ENCODE data around the gene RBM45. TPM values are rescaled to one million over a fixed set of nuclear protein-coding genes. Genes with fewer than 3 reads are reported as not detected.

RBM45 gene
- total RNA-seq, 2 donors from 2014 or later: 10.5 to 12.7 TPM

DNA sequence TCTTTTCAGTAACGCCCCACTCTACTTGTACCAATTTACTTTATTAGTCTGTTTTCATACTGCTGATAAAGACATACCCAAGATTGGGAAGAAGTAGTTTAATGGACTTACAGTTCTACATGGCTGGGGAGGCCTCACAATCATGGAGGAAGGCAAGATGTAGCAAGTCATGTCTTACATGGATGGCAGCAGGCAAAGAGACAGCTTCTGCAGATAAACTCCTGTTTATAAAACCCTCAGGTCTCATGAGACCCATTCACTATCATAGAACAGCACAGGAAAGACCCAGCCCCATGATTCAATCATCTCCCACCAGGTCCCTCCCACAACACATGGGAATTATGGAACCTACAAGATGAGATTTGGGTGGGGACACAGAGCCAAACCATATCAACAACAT lies 43.3 kb downstream of the RBM45 start:
- Histone ChIP-seq H3K4me3 (no peak overlapping the region), H3K4me1 (peaks cover 12% of the 10 kb centered on the region), H3K27ac (no peak overlapping the region), H3K27me3 (no peaks in the 10 kb centered on the region), H3K9me3 (no peaks in the 10 kb centered on the region), H3K36me3 (replicated peaks in 1 of 2; ENCODE audit: insufficient read depth in 1 of 2, low read depth in 2 of 2) (no peaks in the 10 kb centered on the region)
- 85 to 95% methylated on average over 1 of the region's 1 CpG for WGBS, 2 donors
- intact Hi-C loops (cut with DNase I): no loop called here
- DNase-seq (no peak), ATAC-seq (no peak)
- TF ChIP-seq POLR2A (IDR thresholded peaks at IDR 0.05): no peak
- TF ChIP-seq, protein P1, sequence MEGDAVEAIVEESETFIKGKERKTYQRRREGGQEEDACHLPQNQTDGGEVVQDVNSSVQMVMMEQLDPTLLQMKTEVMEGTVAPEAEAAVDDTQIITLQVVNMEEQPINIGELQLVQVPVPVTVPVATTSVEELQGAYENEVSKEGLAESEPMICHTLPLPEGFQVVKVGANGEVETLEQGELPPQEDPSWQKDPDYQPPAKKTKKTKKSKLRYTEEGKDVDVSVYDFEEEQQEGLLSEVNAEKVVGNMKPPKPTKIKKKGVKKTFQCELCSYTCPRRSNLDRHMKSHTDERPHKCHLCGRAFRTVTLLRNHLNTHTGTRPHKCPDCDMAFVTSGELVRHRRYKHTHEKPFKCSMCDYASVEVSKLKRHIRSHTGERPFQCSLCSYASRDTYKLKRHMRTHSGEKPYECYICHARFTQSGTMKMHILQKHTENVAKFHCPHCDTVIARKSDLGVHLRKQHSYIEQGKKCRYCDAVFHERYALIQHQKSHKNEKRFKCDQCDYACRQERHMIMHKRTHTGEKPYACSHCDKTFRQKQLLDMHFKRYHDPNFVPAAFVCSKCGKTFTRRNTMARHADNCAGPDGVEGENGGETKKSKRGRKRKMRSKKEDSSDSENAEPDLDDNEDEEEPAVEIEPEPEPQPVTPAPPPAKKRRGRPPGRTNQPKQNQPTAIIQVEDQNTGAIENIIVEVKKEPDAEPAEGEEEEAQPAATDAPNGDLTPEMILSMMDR (IDR thresholded peaks at IDR 0.05): no peak

- intact Hi-C loops (cut with DNase I): no loop called here
- TF ChIP-seq POLR2A (IDR thresholded peaks at IDR 0.05): no peak
- Histone ChIP-seq H3K27me3 (no peaks in the 10 kb centered on the region), H3K36me3 (replicated peaks in 1 of 2; ENCODE audit: insufficient read depth in 1 of 2, low read depth in 2 of 2) (no peaks in the 10 kb centered on the region), H3K4me1 (peaks cover 6% of the 10 kb centered on the region), H3K9me3 (no peaks in the 10 kb centered on the region), H3K4me3 (no peak overlapping the region), H3K27ac (no peak overlapping the region)
- ATAC-seq (no peak), DNase-seq (no peak)
- 74 to 83% methylated on average over 5 of the region's 5 CpGs for WGBS, 2 donors
Measured at GRCh38 chr2:178157574-178157973, 45.3 kb downstream of the RBM45 start.

DNA sequence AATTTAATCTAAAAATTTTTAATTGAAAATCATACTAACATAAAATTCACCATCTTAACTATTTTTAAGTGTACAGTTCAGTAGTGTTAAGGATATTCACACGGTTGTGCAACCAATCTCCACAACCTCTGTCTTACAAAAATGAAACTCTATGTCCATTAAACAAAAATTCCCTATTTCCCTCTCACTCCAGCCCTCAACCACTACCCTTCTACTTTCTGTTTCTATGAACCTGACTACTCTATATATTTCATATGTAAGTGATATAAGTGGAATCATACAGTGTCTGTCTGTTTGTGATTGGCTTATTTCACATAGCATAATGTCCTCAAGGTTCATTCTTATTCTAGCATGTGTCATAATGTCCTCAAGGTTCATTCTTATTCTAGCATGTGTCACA lies 47.7 kb downstream of the RBM45 start:
- Histone ChIP-seq H3K4me1 (no peaks in the 10 kb centered on the region), H3K27ac (no peak overlapping the region), H3K27me3 (no peaks in the 10 kb centered on the region), H3K36me3 (replicated peaks in 1 of 2; ENCODE audit: insufficient read depth in 1 of 2, low read depth in 2 of 2) (no peaks in the 10 kb centered on the region), H3K9me3 (no peaks in the 10 kb centered on the region), H3K4me3 (no peak overlapping the region)
- no peak for ATAC-seq
- TF ChIP-seq, protein P1 (IDR thresholded peaks at IDR 0.05): no peak
- no peak for TF ChIP-seq POLR2A (IDR thresholded peaks at IDR 0.05)
- WGBS, 2 donors: 81 to 87% methylated on average over 1 of the region's 1 CpG
- intact Hi-C loops (cut with DNase I): no loop called here
- DNase-seq: no peak

DNA sequence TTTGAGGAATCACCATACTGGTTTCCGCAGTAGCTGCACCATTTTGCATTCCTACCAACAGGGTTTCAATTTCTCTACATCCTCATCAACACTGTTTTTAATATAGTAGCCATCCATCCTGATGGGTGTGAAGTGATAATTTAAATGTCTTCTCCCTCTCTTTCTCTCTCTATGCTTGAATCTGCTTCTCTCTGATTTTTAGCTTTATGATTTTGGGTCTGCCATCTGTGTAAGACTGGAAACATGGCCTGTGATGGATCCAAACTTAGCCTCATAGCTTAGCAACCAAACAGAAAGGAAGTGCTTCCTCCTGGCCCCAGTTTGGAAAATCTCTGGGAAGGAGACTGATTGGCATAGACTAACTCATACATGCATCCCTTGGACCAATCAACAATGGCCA lies 48.4 kb downstream of the RBM45 start:
- H3K27me3 ChIP-seq: no peaks in the 10 kb centered on the region
- no peak overlapping the region for H3K27ac ChIP-seq
- H3K4me1 ChIP-seq: no peaks in the 10 kb centered on the region
- no peaks in the 10 kb centered on the region for H3K9me3 ChIP-seq
- DNase-seq (no peak), ATAC-seq (no peak)
- WGBS, 2 donors: 97 to 100% methylated on average over 1 of the region's 1 CpG
- TF ChIP-seq, protein P1 (IDR thresholded peaks at IDR 0.05): no peak
- no peak for TF ChIP-seq POLR2A (IDR thresholded peaks at IDR 0.05)
- no peaks in the 10 kb centered on the region for H3K36me3 ChIP-seq (replicated peaks in 1 of 2; ENCODE audit: insufficient read depth in 1 of 2, low read depth in 2 of 2)
- intact Hi-C loops (cut with DNase I): no loop called here
- no peak overlapping the region for H3K4me3 ChIP-seq

GRCh38 chr2:178163395-178163794 lies 51.2 kb downstream of the RBM45 start:
- no peaks in the 10 kb centered on the region for H3K9me3 ChIP-seq
- intact Hi-C loops (cut with DNase I): no loop called here
- H3K27ac ChIP-seq: no peak overlapping the region
- TF ChIP-seq POLR2A (IDR thresholded peaks at IDR 0.05): no peak
- TF ChIP-seq, protein P1 (IDR thresholded peaks at IDR 0.05): no peak
- DNase-seq (no peak), ATAC-seq (no peak)
- no peaks in the 10 kb centered on the region for H3K27me3 ChIP-seq
- no peak overlapping the region for H3K4me3 ChIP-seq
- H3K36me3 ChIP-seq (replicated peaks in 1 of 2; ENCODE audit: insufficient read depth in 1 of 2, low read depth in 2 of 2): no peaks in the 10 kb centered on the region
- WGBS, 2 donors: 63 to 67% methylated on average over 4 of the region's 4 CpGs
- H3K4me1 ChIP-seq: no peaks in the 10 kb centered on the region
